ENCODE data around the gene ZKSCAN2. TPM values are rescaled to one million over a fixed set of nuclear protein-coding genes. Genes with fewer than 3 reads are reported as not detected.

Gene ZKSCAN2
- total and polyA plus RNA-seq, 9 of the 15 experiments (the other 6 are each of a cell fraction or from before 2014, with no cell fraction given), result 1.3 to 9.5 (median 4.2) TPM

DNA sequence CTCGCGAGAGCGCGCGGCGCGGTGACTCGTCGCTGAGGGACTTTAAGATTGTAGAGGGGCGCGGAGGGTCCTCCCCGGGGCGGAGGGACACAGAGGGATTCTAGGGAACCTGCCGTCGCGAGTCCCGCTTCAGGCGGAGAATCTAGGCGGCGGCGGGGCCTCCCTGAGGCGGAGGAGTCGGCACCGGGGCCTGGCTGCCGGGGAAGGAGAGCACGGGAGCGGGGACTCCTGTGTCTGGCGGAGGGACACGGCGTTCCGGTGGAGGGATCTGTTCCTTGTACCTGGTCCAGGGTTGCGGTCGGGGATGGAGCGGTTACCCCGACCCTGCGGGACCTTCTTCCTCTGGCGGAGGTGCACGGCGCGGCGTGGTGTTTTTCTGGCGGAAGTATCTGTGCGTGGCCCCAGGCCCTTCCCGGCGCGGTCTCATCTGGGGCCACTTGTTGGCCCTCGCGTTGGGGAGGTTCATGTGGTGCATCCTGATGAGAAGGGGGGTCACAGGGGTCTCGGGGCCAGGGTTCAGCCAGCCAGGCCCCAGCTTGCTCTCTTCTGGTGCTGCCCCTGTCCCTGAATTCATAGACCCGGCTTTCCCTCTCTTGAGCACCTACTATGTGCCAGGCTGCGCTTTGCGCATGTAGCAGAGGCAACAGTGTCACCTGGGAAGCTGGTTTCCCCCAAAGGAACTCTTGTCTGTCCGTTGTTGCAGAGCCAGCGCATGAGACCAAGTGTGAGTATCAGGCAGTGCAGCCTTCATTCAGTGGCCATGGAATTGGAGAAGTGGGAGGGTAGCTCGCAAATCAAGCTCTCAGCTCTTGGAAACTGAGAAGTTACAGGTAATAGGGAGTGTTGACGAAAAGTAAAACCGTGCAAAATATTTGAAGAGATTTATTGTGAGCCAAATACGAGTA, 563 bp upstream of the ZKSCAN2 start (continued):
- TF ChIP-seq NR4A1 (CRISPR knock-in tag; IDR thresholded peaks at IDR 0.05), result no peak
- TF ChIP-seq NR4A1 (tag; IDR thresholded peaks at IDR 0.05), result 0 out of 2 replicates have a peak, but pooled peaks have one; percentile 53
- TF ChIP-seq ZC3H4 (CRISPR knock-in tag; IDR thresholded peaks at IDR 0.05; ENCODE audit: borderline replicate concordance), result no peak
- TF ChIP-seq UBTF (IDR thresholded peaks at IDR 0.05; ENCODE audit: borderline replicate concordance in 1 of 2, low read depth in 2 of 2, low read length in 2 of 2), result peak; percentile 65 to 82; a peak in 3 of 4 replicates
- TF ChIP-seq ZKSCAN8 (CRISPR knock-in tag; IDR thresholded peaks at IDR 0.05), result no peak
- TF ChIP-seq PTTG1 (tag; IDR thresholded peaks at IDR 0.05; ENCODE audit: low read depth), result no peak
- TF ChIP-seq PREB (CRISPR knock-in tag; IDR thresholded peaks at IDR 0.05), result no peak
- TF ChIP-seq LARP7 (IDR thresholded peaks at IDR 0.05), result no peak; the same call in 1 of the 2 replicates
- TF ChIP-seq PTRF (tag; IDR thresholded peaks at IDR 0.05), result no peak
- TF ChIP-seq POLR2H (tag; IDR thresholded peaks at IDR 0.05; ENCODE audit: low read depth), result no peak; the same call in 1 of the 2 replicates
- TF ChIP-seq HNRNPL (IDR thresholded peaks at IDR 0.05; ENCODE audit: low read depth, low read length), result no peak
- TF ChIP-seq ZBTB40 (IDR thresholded peaks at IDR 0.05), result peak; percentile 50; the same call in 1 of the 2 replicates
- no peak for TF ChIP-seq ZBTB40 (CRISPR knock-in tag; IDR thresholded peaks at IDR 0.05)
- TF ChIP-seq CC2D1A (IDR thresholded peaks at IDR 0.05), result peak; percentile 18; the same call in 1 of the 2 replicates
